ENCODE results near the gene SHROOM1.
"Not testable (repeated sequence)": the region's sequence is repeated elsewhere in the genome, so short reads cannot be mapped to it uniquely, and the experiment has no call there.

The SHROOM1 gene

GRCh38 chr5:132822650-132823480, 7.6 kb downstream of the SHROOM1 start:
- DNase-seq = peak; percentile 33

- DNase-seq = no peak
Measured at GRCh38 chr5:132821791-132822190, 8.7 kb downstream of the SHROOM1 start.

GRCh38 chr5:132821350-132821749, 9.1 kb downstream of the SHROOM1 start:
- no peak for DNase-seq

GRCh38 chr5:132820162-132820754, 10.2 kb downstream of the SHROOM1 start:
- DNase-seq = peak; percentile 92

- DNase-seq = no peak
Measured at GRCh38 chr5:132819468-132819867, 11.0 kb downstream of the SHROOM1 start.

DNA sequence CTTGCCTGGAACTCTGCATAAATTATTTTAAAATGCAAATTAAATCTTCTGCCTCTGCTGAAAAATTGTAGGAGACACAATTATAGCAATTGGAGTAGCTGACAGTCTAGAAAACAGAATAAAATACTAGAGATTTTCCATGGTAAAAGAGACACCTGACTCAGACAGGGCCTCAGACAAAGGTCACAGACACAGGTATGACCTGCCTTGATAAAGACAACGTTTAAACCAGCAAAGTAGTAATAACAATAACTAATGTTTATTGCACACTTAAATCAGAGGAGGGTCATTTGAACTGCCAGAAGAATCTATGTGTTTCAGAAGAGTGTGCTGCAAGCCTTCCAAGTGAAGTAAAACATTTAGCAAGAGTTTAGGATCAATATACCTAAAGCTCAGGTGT, 13.4 kb downstream of the SHROOM1 start:
- DNase-seq = no peak

GRCh38 chr5:132816554-132816953, 13.9 kb downstream of the SHROOM1 start:
- no peak for DNase-seq

GRCh38 chr5:132816083-132816482, 14.4 kb downstream of the SHROOM1 start:
- no peak for DNase-seq

DNA sequence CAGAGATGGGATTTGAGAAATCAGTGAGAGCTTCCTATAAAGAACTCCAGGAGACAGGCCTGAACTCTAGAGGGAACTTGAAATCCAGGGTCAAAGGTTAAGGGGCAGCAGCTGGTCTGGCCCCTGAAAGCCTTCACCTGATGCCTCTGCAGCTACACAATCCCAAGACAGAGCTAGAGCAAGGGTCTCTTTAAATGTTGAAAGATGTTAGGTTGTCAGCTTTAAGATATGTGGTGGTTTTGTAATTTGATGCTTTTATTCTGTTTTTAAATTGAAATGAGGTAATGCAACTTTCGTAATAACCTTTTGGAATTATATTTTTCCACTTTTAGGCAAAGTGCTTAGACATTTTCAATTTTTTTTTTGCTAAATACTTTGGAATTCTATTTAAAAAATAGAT, 15.0 kb downstream of the SHROOM1 start:
- no peak for DNase-seq

DNA sequence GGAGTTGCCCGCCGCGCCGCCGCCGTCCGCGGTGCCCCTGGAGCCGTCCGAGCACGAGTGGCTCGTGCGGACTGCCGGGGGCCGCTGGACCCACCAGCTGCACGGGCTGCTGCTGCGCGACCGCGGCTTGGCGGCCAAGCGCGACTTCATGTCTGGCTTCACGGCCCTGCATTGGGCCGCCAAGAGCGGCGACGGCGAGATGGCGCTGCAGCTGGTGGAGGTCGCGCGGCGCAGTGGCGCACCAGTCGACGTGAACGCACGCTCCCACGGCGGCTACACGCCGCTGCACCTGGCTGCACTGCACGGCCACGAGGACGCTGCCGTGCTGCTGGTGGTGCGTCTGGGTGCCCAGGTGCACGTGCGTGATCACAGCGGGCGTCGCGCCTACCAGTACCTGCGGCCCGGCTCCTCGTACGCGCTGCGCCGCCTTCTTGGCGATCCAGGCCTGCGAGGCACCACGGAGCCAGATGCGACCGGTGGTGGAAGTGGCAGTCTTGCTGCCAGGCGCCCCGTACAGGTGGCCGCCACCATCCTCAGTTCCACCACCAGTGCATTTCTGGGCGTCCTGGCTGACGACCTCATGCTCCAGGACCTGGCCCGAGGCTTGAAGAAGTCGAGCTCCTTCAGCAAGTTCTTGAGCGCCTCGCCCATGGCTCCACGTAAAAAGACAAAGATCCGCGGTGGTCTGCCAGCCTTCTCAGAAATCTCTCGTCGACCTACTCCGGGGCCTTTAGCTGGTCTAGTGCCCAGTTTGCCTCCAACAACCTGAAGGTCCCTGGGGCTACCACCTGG, 15.7 kb downstream of the SHROOM1 start:
- no peak for DNase-seq

DNA sequence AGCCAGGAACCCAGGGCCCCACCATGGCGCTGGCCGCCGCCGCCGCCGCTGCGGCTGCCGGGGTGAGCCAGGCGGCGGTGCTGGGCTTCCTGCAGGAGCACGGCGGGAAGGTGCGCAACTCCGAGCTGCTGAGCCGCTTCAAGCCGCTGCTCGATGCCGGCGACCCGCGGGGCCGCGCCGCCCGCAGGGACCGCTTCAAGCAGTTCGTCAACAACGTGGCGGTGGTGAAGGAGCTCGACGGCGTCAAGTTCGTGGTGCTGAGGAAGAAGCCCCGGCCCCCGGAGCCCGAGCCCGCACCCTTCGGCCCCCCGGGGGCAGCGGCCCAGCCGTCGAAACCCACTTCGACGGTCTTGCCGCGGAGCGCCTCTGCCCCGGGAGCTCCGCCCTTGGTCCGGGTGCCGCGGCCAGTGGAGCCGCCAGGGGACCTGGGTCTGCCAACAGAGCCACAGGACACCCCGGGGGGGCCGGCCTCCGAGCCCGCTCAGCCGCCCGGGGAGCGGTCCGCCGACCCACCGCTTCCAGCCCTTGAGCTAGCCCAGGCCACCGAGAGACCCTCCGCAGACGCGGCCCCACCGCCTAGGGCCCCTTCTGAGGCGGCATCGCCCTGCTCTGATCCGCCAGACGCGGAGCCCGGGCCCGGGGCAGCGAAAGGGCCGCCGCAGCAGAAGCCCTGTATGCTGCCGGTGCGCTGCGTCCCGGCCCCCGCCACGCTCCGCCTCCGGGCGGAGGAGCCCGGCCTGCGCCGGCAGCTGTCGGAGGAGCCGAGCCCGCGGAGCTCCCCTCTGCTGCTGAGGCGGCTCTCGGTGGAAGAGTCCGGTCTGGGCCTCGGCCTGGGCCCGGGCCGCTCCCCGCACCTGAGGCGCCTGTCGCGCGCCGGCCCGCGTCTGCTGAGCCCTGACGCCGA, 16.6 kb downstream of the SHROOM1 start:
- DNase-seq = peak; percentile 37

GRCh38 chr5:132812781-132813598, 17.5 kb downstream of the SHROOM1 start, which contains the start of gene SOWAHA:
SOWAHA (plus strand) TSS chr5:132813302; CDS start chr5:132813622, 320 bp downstream.
- no peak for DNase-seq

DNA sequence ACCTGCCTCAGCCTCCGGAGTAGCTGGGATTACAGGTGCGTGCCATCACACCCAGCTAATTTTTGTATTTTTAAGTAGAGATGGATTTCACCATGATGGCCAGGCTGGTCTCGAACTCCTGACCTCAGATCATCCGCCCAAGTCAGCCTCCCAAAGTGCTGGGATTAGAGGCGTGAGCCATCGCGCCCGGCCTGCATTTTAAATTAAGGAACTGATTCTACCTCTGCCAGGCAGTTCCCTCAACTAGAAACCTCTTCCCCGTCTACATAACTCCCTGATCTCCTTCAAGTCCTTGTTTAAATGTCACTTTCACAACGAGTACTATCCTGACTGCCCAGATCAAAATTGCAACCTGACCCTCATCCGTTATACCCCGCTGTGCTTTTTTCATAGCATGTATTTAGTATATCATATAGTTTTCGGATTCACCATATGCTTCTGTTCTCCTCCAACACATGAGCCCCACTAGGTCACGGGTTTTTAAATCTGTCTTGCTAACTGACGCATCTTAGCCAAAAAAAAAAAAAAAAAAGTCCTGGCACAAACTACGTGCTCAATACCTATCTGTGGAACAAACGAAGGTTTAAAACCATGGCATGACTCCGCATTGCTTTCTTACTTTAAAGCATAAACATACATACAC, 18.2 kb downstream of the SHROOM1 start:
- no peak for DNase-seq

GRCh38 chr5:132810605-132811004, 19.8 kb downstream of the SHROOM1 start:
- DNase-seq = no peak

- DNase-seq = no peak
Measured at GRCh38 chr5:132808866-132809265, 21.6 kb downstream of the SHROOM1 start.

GRCh38 chr5:132808448-132808847, 22.0 kb downstream of the SHROOM1 start:
- DNase-seq = no peak

DNA sequence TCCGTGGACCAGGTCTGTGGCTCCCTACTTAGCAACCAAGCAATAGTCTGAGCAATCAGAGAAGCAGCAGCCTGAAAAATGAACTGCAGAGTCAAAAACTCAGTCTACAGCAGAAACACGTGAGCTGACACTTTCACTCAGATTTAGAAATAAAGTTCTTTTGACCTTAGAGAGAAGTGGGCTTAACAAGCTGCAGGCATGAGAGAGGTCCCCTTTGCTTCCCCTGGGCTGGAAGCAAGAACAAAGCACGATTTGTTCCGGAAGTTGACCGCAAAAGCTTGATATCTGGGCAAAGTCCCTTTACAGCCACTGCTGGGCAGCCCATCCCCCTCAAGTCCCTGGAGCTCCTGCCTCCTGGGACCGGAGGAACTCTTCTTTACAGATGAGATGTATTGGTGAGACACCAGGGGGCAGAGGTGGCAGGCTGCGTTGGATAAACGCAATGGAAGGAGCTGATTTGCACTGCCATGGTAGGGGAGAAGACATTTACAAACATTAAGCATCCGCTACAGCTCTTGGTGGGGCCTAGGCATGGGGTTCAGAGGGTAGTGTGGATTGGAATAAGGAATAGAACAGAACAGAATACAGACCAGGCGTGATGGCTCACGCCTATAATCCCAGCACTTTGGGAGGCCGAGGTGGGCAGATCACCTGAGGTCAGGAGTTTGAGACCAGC, 23.1 kb downstream of the SHROOM1 start:
- no peak for DNase-seq

- not testable (repeated sequence) for DNase-seq
Measured at GRCh38 chr5:132806804-132807162, 23.7 kb downstream of the SHROOM1 start.

GRCh38 chr5:132805872-132806271, 24.6 kb downstream of the SHROOM1 start:
- DNase-seq = not testable (repeated sequence)

DNA sequence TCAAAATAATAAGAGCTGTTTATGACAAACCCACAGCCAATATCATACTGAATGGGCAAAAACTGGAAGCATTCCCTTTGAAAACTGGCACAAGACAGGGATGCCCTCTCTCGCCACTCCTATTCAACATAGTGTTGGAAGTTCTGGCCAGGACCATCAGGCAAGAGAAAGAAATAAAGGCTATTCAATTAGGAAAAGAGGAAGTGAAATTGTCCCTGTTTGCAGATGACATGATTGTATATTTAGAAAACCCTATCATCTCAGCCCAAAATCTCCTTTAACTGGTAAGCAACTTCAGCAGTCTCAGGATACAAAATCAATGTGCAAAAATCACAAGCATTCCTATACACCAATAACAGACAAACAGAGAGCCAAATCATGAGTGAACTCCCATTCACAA, 26.2 kb downstream of the SHROOM1 start:
- DNase-seq = not testable (repeated sequence)

- DNase-seq = not testable (repeated sequence)
Measured at GRCh38 chr5:132802685-132803066, 27.8 kb downstream of the SHROOM1 start.
